NCI-H187 treated with DMSO at 0.1 percent for 48 hours (cell line): ENCODE data around the gene DAB2IP.

ENCODE experiments used
- DNase-seq: peaks from one replicate; lab custom pipeline; 2025; lab: John Stamatoyannopoulos, UW

DAB2IP gene

DNA sequence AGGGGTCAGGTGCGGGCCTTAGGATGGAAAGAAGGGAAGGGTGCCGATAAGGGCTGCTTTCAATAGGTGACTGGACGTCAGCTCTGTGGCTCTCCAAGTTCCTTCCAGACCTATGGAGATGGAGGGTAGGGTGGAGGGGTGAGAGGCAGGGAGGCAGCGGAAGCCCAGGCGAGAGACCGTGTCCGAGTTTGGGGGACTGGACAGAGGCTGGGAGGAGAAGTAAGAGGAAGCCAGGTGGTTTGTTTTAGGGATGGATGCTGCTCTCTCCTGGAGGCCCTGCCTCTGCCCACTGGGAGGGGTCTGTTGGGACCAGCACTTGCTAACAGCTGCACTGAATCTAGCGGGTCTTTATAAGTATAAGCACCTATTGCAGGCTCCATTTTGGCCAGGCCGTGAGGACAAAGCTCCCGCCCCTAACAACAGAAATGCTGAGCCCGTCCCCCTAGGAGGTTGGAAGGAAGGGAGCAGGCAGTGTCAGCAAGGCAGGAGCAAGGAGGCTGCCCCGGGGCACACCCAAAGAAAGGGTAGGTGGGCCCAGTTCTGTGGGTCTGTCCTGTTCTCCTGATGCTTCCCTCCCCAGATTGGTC lies 167.5 kb downstream of the DAB2IP start:
- DNase-seq = no peak

DNA sequence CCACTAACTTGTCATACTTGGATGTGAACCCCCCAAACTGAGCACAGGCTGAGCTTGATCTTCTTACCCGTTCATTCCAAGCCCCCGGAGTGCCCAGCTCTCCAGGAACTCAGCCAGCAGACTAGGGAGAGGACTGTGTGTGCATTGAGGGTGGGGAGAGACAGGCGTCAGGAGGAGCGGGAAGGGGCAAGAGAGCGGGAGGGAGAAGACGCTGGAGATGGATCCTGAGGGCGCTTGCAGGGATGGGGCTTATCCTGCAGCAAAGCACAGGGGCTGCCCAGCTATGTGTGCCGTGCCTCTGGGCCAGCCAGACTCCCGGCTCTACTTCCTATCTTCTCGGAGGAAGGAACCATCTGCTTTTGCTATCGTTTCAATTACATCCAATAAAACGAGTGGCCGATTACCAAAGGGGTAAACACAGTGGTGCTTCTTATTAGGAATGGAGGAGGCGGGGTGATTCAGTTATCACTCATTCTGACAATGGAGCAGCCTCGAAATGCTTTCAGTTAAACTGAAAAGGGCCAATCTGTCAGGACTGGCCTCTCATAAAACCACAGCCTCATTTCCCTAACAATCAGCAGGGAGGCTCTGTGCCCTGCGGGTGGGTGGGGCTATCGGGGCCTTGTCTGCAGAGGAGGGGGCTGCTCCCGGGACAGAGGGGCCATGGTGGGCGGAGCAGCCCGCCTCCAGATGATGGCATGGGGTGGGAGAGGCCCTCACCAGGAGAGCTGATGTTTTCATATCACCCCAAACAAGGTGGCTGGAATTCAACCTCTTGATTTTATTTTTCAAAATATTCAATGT lies 168.2 kb downstream of the DAB2IP start:
- no peak for DNase-seq

DNA sequence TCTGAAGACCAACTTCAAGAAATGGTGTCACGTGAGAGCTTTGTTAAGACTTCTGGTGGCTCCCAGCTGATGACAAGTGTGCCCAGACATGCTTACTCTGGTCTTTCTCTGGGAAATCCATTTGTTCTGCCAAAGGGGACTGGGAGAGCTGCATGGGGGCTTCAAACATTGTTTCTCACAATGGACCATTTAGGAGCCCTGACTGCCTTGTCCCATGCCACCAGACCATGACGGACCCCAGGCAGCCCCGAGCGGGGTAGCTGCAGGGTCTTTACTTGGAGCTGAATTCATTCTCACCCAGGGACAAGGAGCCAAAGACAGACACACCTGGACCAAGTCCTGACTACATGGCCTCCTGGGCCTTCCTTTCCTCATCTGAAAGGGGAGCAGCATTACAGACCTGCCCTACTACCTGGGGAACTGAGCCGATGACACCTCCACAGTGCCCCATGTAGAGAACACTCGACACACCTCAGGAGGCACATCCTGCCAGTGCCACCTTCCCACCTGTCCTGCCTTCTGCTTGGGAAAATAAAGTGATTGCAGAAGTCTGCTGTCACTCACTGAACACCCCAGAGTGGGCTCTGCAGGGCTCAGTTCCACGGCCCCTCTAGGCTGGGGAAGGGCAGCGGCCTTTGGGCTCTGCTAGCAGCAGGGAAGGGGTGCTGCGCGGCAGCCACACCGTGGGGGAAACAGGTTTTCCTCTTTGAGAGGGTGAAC lies 169.0 kb downstream of the DAB2IP start:
- no peak for DNase-seq

DNA sequence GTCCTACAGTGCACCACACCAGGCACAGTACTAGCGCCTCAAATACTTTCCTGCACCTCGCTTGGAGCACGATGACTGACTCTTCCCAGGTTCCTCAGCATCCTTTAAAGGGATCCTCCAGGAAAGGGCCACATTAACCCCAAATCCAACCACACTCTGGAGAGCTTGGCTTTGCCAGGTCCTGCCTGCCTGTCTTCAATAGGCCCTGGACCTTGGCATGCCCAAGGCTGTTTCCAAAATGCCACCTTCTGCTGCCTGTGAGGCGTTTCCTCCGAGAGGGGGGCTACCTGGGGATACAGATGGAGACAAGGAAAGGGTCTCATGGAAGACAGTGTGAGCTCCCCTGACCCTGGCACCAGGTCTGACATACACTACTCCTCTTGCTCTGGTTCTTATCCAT lies 169.9 kb downstream of the DAB2IP start:
- DNase-seq = no peak

DNA sequence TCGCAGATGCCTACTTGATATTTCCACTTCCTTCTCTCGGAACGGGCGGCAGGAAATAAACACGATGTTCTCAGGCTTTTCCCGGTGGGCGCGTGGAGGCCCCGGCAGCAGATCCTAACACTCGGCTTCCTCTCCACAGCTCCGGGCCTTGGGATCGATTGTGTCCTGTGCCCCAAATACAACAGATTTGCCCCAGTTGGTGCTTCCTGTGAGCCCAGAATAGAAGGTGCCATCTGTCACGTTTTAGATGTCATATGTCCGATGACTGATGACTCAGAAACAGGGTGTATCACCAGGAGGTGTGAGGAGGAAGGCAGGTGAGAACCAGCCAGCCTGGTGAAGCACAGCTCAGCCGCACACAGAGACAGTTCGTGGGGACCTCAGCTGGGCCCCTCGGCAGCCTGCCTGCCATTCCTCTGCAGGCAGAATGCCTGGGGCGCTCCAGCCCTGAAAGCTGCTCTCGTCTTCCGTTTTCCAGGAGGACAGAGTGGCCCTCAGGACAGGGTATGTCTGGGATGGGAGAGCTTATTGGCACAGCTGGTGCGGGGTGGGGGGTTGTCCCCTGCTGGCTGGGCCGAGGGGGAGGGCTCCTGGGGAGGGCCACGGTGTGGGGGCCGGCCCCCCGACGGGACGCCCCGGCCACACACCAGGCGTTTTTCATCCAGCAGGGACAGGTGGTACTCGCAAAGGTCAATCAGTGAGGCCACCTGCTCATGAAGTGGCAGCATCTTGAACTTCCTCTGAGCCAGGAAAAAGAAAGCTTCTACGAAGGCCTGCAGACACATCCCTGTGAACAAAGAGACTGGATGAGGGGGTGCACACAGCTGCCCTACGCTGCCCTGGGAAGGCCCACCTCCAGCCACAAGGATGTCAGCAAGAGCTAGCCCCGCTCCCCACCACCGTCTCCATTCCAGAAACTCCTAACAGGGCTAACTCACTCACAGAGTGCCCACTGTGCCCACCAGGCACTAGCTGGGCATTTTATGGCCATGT lies 171.0 kb downstream of the DAB2IP start:
- DNase-seq = no peak

DNA sequence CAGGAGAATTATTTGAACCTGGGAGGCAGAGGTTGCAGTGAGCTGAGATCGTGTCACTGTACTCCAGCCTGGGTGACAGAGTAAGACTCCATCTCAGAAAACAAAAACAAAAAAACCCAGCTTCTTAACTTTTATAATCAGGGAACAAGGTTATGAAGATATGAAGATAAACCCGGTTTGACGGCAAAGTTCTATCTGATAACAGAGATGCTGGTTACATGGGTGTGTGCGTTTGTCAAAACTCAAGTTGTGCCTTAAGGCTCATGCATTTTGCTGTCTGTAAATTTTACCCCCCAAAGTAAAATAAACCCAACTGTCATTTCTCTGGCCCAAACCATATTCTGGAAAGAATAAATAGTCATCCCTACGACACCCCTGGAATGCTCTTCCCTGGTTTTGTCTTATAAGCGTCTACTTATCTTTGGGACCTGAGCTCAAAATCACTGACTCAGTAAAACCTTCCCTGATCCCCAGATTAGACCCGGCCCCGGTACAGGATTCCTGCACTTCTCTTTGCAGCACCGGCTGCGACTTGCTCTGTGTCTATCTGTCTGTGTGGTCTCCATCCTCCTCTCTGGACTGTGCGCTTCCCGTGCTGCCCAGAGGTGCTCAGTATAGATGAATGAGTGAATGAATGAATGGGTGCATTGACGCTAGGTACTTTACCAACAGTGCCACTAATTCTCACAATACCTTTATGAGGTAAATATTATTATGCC lies 172.2 kb downstream of the DAB2IP start:
- DNase-seq = no peak

DNA sequence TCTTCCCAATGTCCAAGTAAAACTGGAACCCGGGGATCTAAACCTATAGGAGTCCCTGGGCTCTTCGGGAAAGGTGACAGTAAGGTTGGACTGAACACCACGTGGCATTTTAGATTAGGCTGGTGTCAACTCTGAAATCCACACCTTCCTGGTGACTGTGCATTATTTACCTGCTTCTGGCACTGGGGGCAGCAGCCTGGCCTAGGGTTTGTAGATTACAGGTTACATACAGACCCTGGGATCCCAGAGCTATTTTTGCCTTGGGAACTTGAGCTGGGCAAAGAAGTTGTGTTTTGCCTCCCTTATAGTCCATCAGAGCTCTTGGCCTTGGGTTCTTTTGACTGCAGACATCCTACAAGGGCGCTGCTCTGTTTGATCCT lies 173.2 kb downstream of the DAB2IP start:
- DNase-seq = no peak

DNA sequence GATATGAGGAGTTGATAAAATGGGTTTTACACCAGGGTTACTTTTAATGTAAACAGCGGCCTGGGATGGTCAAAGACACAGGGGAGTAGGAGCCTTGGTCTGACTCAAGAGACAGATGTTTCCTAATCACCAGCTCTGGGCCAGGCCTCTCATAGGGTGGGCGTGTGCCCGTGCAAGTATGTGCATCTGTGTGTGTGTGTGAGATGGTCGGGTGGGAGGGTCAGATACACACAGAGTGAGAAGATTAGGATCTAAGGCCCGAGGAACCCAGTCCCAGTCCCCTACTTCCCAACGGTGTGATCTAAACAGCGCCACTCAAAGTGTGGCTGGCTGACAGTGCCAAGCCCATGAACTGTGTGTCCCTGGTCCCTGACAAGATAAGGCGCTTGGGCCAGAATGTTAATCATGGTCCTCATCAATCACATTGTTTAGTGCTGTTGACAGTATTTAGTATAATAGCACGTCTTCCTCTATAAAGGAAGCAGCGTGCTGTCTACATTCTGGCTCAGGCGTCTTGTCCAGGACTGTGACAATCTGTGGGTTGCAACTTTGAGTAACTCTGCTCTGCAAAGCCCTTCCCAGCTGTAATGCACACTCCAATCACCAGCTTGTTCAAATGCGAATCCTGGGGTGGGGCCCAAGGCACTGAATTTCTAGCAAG lies 173.7 kb downstream of the DAB2IP start:
- DNase-seq = no peak

DNA sequence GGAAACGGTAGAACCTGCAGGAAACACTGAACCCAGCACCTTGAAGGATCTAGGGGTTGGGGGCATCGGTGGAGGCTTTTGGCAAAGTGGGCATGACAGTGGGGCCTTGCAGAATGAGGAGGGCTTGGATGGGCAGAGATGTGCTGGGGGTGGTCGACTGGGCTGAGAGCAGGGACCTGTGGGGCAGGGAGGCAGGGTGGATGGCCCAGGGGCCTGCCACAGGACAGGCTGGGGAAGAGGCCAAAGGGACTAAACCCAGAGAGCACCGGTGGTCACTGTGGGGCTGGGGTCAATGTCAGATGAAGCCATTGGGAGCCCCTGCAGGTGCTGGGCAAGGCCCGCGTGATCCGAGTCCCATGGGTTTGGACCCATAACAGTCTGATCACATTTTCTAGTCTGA lies 175.3 kb downstream of the DAB2IP start:
- no peak for DNase-seq

DNA sequence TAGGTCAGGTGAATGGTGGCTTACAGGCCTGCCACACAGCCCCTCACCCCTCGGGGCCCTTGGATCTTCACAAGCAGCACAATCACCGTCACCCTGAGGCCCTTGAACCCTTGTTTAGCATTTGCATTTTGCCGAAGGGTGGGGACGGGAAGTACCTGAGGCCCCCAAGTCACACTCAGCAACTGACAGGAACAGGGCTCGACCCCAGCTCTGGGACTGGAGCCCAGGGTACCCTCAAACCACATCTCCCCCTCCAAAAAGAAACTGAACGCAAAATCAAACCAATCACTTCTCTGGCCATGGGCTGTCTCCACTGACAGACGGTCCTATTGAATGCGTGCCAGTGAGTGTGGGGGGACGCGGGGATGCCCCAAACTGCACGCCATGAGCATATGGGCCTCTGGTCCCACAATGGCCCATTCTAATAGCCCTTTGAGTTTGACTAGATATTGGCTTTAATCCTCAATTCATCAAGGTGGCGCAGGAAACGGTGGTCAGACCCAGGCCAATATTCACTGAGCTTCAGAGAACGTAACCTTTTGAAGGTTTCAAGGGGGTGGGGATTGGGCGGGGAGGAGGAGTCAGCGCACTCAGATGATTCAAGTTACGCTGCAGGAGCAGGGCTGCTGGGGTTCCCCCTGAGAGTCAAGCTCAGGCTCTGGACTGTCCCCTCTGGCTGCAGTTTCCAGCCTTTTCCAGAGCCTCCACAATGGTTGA lies 176.0 kb downstream of the DAB2IP start:
- DNase-seq = no peak

DNA sequence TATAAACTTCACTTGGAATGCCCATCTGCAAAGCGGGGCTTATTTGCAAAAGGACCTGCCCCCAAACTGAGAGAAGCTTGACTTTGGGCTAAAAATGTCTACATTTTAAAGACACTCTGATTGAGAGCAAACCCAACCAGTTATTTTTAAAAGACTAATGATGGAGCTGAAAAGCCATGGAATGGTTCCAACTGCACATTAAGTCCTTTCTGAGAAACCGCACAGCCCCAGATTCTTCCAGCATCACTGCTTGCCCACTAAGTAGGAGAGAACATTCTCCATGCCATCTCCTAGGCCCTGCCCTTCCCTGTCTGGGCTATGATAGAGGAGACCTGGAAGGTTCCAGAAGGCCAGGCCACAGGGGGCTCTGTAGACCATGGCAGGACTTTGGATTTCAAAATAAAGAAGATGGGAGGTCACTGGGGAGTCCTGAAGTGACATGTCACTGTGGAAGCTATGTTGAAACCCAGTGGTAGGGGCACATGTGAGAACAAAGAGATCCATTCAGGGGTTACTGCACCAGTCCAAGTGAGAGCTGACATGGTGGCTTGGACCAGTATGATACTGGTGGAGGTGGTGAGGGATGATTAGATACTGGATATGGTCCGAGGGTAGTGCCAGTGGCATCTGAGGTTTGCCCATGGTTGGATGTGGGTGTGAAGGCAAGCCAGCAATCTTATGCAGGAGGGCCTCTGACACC lies 179.2 kb downstream of the DAB2IP start:
- DNase-seq = no peak

DNA sequence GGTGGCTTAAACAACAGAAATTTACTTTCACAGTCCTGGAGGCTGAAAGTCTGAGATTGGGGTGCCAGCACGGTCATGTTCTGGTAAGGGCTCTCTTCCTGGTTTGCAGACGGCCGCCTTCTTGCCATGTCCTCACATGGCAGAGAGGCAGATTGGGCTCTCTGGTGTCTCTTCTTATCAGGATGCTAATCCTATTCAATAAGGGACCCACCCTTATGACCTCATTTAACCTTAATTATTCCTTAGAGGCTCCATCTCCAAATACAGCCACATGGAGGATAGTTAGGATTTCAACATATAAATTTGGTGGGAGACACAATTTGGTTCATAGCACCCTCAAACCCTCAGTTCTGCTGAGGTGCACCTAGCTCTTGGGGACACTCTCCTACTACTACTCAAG lies 180.4 kb downstream of the DAB2IP start:
- no peak for DNase-seq

DNA sequence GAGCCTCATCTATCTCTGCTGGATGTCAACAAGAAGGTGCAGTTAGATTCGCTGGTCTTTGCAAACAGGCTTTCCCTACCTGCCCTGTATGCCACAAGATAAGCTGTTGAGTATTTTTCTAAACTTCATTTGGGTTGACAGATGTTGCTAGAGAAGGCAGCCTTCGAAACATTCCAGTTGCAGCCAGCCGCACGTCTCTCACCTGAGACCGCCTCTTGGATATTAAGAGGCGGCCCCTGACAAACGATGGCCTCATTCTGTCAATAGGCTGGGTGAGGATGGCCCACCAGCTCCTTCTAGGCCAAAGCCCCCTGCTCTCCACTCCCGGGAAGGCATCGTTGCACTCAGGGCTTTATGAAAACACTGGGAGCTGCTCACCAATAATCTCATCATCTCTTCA lies 181.6 kb downstream of the DAB2IP start:
- no peak for DNase-seq
